Sigmoid colon (tissue), 4 donors: Measurements from ENCODE around the gene ZNF837.

Experiments
- EP300 ChIP-seq, 4 donors: sonication (generic); formaldehyde crosslinking; IDR thresholded peaks; one replicate each; pipeline ENCODE4 v1.6.1; 2017; ENCODE audit warnings: antibody characterized with exemption in 4 of 4
- POLR2A ChIP-seq, 2 donors: fragments of 450-650 bp; IDR thresholded peaks; one replicate each; pipeline ENCODE4 v1.6.1; 2016; ENCODE audit warnings: antibody characterized with exemption in 2 of 2, mild to moderate bottlenecking in 2 of 2, moderate library complexity in 2 of 2
- POLR2AphosphoS5 ChIP-seq, 4 donors: sonication (generic); formaldehyde crosslinking; IDR thresholded peaks; one replicate each; pipeline ENCODE4 v1.6.1; 2017; ENCODE audit warnings: antibody characterized with exemption in 4 of 4
- TF ChIP-seq, protein P1 (sequence below), 4 experiments: fragments of 450-650 bp in 3 of 4; fragments of 200-600 bp in 1 of 4; IDR thresholded peaks; one replicate each; pipeline ENCODE4 v1.5.1; 2016 to 2019; ENCODE audit warnings: antibody characterized with exemption in 4 of 4, mild to moderate bottlenecking in 3 of 4, moderate library complexity in 2 of 4

DNA sequence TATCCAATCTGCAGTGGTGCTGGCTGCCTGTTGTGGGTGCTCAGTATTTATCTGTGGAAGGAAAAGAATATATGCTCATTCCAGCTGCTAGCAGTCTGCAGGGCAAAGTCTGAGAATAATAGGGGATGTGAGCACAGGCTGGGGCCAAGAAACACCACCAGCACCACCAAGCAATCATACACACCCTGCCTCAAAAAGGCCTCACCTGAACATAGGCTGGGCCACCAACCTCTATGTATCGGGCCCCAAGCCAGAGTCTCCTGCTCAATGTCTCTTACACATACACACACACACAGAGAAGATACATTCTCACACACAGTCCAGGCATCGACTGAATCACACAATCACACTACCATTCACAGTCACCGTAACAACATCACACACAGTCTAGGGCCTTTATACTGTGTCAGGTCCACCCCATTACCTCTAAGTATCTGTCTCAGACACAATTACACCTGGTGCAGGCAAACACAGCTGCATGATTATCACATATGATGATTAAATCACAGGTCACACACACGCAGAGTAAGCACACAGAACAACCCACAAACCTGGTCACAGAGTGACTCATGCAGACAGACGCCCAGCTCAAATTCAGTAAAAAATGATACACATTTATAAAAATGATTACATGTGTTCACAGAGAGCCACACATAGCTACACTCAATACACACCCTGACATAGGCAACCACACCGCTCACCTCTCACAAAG lies 55.4 kb downstream of the ZNF837 start:
- TF ChIP-seq, protein P1, sequence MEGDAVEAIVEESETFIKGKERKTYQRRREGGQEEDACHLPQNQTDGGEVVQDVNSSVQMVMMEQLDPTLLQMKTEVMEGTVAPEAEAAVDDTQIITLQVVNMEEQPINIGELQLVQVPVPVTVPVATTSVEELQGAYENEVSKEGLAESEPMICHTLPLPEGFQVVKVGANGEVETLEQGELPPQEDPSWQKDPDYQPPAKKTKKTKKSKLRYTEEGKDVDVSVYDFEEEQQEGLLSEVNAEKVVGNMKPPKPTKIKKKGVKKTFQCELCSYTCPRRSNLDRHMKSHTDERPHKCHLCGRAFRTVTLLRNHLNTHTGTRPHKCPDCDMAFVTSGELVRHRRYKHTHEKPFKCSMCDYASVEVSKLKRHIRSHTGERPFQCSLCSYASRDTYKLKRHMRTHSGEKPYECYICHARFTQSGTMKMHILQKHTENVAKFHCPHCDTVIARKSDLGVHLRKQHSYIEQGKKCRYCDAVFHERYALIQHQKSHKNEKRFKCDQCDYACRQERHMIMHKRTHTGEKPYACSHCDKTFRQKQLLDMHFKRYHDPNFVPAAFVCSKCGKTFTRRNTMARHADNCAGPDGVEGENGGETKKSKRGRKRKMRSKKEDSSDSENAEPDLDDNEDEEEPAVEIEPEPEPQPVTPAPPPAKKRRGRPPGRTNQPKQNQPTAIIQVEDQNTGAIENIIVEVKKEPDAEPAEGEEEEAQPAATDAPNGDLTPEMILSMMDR (IDR thresholded peaks at IDR 0.05): no peak
- TF ChIP-seq POLR2AphosphoS5 (IDR thresholded peaks at IDR 0.05) (no peak), EP300 (IDR thresholded peaks at IDR 0.05) (no peak), POLR2A (IDR thresholded peaks at IDR 0.05) (no peak)
